NOMO-1 (cell line): ENCODE results near the gene COX20.
"Not testable (repeated sequence)": the region's sequence is repeated elsewhere in the genome, so short reads cannot be mapped to it uniquely, and the experiment has no call there.

Experiments used
- DNase-seq, 2 experiments: peaks; one replicate each; lab custom pipeline; 2025; ENCODE audit not compliant: unreplicated experiment in 2 of 2; lab: John Stamatoyannopoulos, UW

COX20 gene

GRCh38 chr1:244835276-244836134, at the start of gene COX20:
TSS of gene COX20 (plus strand) at chr1:244835658. CDS start at chr1:244835715, 57 bp downstream.
- DNase-seq = peak; percentile 93 to 99

DNA sequence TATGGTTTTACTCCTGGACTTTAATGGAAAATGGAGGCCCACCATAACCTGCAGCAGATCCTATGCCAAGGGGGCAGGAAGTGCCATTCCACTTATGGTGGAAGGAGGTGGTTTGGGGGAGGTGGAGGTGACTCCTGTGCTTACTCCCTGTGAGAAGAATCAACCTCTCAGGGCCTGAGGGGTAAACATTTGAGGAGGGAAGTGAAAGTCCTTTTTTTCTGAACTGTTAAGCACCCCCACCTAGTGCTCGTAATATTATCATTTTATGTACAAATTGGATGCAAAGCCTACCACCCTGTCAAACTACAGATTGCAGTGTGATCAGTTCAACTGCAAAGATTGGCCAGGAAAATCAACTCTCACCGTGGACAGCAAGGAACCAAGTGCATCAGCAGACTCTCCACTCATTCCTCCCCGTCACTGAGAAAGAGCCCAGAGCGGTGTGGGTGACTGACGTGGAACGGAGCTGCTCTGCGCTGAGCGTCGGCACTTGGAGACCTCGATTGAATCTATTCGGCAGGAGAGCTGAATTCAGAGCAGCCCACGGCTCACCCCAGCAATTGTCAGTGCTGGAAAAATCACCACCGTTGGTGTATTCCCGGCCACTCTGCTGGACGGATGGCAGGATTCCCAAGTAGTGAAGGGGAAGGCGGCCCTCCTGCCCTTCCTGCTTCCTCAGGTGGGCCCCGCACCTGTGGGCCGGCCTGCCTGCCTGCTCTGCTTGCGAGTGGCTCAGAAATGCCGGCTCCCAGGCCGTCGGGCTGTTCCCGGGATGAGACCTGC, 46.8 kb upstream of the COX20 start:
- DNase-seq = peak in 1 of 2 experiments; percentile 7

DNA sequence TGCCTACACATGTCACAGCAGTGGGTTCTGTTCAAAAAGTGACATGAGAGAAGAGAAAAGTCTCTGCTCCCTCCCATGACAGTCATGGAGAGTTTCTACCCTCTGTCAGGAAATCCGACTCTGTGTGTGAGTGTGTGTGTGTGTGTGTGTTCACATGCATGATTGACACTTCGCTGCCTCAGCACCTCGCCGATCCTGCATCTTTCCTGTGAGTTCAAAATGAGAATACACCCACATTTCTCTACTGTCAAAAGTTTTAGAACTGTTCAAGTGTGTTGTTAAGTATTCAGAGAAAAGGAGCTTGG, 46.2 kb upstream of the COX20 start:
- no peak for DNase-seq

- no peak for DNase-seq
Measured at GRCh38 chr1:244789731-244790130, 45.7 kb upstream of the COX20 start.

DNA sequence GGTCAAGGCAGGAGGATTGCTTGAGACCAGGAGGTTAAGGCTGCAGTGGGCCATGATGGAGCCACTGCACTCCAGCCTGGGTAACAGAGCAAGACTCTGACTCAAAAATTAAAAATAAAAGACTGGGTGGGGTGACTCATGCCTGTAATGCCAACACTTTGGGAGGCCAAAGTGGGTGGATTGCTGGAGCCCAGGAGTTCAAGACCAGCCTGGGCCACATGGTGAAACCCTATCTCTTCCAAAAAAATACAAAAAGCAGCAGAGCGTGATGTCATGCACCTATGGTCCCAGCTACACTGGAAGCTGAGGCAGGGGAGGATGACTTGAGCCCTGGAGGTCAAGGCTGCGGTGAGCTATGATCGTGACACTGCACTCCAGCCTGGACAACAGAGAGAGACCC, 44.4 kb upstream of the COX20 start:
- DNase-seq = no peak

- no peak for DNase-seq
Measured at GRCh38 chr1:244792188-244792850, 43.1 kb upstream of the COX20 start.

- no peak for DNase-seq
Measured at GRCh38 chr1:244794071-244794470, 41.4 kb upstream of the COX20 start.

- not testable (repeated sequence) for DNase-seq
Measured at GRCh38 chr1:244794516-244794915, 40.9 kb upstream of the COX20 start.

- peak in 1 of 2 experiments; percentile 42 for DNase-seq
Measured at GRCh38 chr1:244796719-244797406, 38.6 kb upstream of the COX20 start.

- no peak for DNase-seq
Measured at GRCh38 chr1:244800821-244801220, 34.6 kb upstream of the COX20 start.

DNA sequence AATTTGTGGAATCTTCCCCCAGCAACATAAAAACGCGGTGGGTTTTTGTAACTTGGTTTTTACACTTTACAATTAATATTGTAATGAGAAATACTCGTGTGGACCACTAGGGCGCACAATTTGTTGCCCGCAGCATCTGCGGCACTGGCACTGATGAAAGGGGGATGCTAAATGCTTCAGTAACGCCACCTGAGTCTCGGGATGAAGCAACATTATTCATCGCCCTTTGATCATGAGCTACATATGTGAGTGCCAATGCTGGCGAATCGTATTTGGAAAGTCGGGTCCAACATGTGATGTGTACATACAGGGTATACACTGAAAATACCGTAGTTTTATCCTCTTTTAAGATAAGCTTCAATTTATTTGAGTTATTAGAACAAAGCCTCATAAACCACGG, 34.2 kb upstream of the COX20 start:
- DNase-seq = peak; percentile 71 to 73

GRCh38 chr1:244802041-244802440, 33.4 kb upstream of the COX20 start:
- no peak for DNase-seq

- DNase-seq = no peak
Measured at GRCh38 chr1:244802556-244803239, 32.8 kb upstream of the COX20 start.

DNA sequence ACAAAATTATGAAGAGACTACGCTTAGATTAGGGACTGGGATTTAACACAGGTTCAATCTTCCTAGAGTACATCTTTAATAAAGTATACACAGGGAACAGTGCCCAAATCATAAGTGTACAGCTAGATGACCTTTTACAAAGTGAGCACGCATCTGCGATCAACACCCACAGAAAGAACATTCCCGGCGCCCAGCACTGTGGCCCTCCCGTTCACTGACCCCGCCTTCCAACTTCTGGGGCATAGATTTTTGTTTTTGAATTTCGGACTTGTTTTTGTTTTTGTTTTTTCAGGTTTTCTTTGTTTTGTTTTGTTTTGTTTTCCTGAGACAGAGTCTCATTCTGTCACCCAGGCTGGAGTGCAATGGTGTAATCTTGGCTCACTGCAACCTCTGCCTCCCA, 30.6 kb upstream of the COX20 start:
- DNase-seq = no peak

DNA sequence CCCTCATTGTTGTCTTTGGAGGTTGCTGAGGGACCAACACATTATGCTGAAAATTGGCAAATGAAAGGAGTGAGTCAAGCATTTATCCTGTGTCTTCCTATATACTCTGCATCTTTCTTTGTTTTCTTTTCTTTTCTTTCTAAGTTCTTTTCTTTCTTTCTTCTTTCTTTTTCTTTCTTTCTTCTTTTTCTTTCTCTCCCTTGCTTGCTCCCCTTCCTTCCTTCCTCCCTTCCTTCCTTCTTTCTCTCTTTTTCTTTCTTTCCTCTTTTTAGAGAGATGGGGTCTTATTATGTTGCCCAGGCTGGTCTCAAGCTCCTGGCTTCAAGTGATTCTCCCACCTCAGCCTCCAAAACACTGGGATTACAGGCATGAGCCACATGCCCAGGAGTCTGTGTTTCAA, 28.3 kb upstream of the COX20 start:
- DNase-seq = no peak

GRCh38 chr1:244810221-244810620, 25.2 kb upstream of the COX20 start:
- DNase-seq = no peak

DNA sequence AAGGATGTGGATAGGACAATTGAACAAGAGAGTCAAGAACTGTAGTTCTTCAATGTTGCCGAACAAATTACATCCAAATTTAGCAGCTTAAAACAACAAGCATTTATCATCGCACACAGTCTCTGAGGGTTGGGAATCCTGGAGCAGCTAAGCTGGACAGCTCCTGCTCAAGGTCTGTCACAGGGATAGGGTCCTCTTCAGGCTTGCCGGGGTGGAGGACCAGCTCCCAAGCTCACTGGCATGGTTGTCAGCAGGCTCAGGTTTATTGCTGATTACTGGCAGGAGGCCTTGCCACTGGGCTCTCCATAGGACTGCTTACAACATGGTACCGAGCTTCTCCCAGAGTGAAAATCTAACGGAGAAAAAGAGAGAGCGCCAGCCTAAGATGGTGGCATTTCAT, 22.1 kb upstream of the COX20 start:
- no peak for DNase-seq

DNA sequence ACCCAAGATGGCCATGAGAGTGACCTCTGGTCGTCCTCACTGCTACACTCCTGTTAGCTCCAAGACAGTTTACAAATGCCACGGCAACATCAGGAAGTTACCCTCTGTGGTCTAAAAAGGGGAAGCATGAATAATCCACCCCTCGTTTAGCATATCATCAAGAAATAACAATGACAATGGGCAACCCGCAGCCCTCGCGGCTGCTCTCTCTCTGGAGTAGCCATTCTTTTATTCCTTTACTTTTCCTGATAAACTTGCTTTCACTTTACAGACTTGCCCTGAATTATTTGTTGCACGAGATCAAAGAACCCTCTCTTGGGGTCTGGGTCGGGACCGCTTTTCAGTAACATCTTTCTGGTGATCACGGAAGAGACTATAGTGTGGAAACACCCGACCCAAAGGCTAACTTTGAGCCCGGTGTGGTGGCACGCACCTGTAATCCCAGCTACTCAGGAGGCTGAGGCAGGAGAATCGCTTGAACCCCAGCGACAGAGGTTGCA, 19.8 kb upstream of the COX20 start:
- peak; percentile 74 to 90 for DNase-seq

DNA sequence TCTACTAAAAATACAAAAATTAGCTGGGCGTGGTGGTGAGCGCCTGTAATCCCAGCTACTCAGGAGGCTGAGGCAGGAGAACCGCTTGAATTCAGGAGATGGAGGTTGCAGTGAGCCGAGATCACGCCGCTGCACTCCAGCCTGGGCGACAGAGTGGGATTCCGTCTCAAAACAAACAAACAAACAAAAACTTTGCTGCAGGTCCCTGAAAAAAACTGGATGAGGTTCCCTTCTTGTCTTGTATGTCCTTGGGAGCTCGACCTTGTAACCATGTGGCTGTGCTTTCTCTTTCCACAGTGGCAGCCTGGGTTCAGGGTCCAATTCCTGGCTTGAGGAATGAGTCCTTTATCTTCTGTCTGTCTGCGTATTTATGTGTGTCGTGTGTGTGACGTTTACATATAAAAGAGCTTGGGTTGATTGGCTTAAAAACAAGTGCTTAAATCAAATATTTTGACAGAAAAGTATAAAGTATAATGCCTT, 18.0 kb upstream of the COX20 start:
- DNase-seq = no peak

- DNase-seq = no peak
Measured at GRCh38 chr1:244820131-244820530, 15.3 kb upstream of the COX20 start.
